Measurements from ENCODE around the gene CPSF6.

The CPSF6 gene

GRCh38 chr12:69278814-69279782 is 39.7 kb downstream of the CPSF6 start:
- Histone ChIP-seq H3K4me3 (ENCODE audit: low read length, poor library complexity, severe bottlenecking) (no peak overlapping the region), H3K9ac (ENCODE audit: low read depth, low read length, poor library complexity, severe bottlenecking) (no peak overlapping the region), H3F3A (ENCODE audit: low read depth) (no peaks in the 10 kb centered on the region), H4K20me1 (ENCODE audit: insufficient read depth, low read length, poor library complexity, severe bottlenecking) (peaks cover 4% of the 10 kb centered on the region), H3K27me3 (ENCODE audit: insufficient read depth, low read length, poor library complexity, severe bottlenecking) (no peaks in the 10 kb centered on the region), H3K79me2 (ENCODE audit: insufficient read depth, low read length) (no peaks in the 10 kb centered on the region), H3K4me2 (ENCODE audit: low read depth, low read length, poor library complexity, severe bottlenecking) (no peak overlapping the region), H3K4me1 (ENCODE audit: insufficient read depth, low read length, poor library complexity, severe bottlenecking) (peaks cover 9% of the 10 kb centered on the region), H3K36me3 (ENCODE audit: insufficient read depth, low read length) (no peaks in the 10 kb centered on the region), H3K9me2 (replicated peaks; ENCODE audit: low read depth, low read length) (no peaks in the 10 kb centered on the region), H2AFZ (ENCODE audit: low read length) (no peak overlapping the region), H3K9me3 (ENCODE audit: insufficient read depth, low read depth, low read length) (no peaks in the 10 kb centered on the region)
- TF ChIP-seq CTCF (conservative IDR thresholded peaks at IDR 0.05; ENCODE audit: low read length) = no peak
- TF ChIP-seq EZH2phosphoT487 (IDR thresholded peaks at IDR 0.05; ENCODE audit: borderline replicate concordance) = no peak

GRCh38 chr12:69284131-69284530 is 44.8 kb downstream of the CPSF6 start:
- Histone ChIP-seq H3K9me2 (replicated peaks; ENCODE audit: low read depth, low read length) (no peaks in the 10 kb centered on the region), H2AFZ (ENCODE audit: low read length) (no peak overlapping the region), H3K36me3 (ENCODE audit: insufficient read depth, low read length) (no peaks in the 10 kb centered on the region), H3K4me2 (ENCODE audit: low read depth, low read length, poor library complexity, severe bottlenecking) (no peak overlapping the region), H4K20me1 (ENCODE audit: insufficient read depth, low read length, poor library complexity, severe bottlenecking) (no peaks in the 10 kb centered on the region), H3K9me3 (ENCODE audit: insufficient read depth, low read depth, low read length) (no peaks in the 10 kb centered on the region), H3F3A (ENCODE audit: low read depth) (no peaks in the 10 kb centered on the region), H3K27me3 (ENCODE audit: insufficient read depth, low read length, poor library complexity, severe bottlenecking) (no peaks in the 10 kb centered on the region), H3K9ac (ENCODE audit: low read depth, low read length, poor library complexity, severe bottlenecking) (no peak overlapping the region), H3K4me1 (ENCODE audit: insufficient read depth, low read length, poor library complexity, severe bottlenecking) (no peaks in the 10 kb centered on the region), H3K79me2 (ENCODE audit: insufficient read depth, low read length) (no peaks in the 10 kb centered on the region), H3K4me3 (ENCODE audit: low read length, poor library complexity, severe bottlenecking) (no peak overlapping the region)
- no peak for TF ChIP-seq EZH2phosphoT487 (IDR thresholded peaks at IDR 0.05; ENCODE audit: borderline replicate concordance)
- TF ChIP-seq CTCF (conservative IDR thresholded peaks at IDR 0.05; ENCODE audit: low read length) = no peak

GRCh38 chr12:69287556-69287955 is 48.2 kb downstream of the CPSF6 start:
- Histone ChIP-seq H4K20me1 (ENCODE audit: insufficient read depth, low read length, poor library complexity, severe bottlenecking) (no peaks in the 10 kb centered on the region), H3K27me3 (ENCODE audit: insufficient read depth, low read length, poor library complexity, severe bottlenecking) (no peaks in the 10 kb centered on the region), H2AFZ (ENCODE audit: low read length) (no peak overlapping the region), H3K4me1 (ENCODE audit: insufficient read depth, low read length, poor library complexity, severe bottlenecking) (no peaks in the 10 kb centered on the region), H3K9ac (ENCODE audit: low read depth, low read length, poor library complexity, severe bottlenecking) (no peak overlapping the region), H3K4me3 (ENCODE audit: low read length, poor library complexity, severe bottlenecking) (no peak overlapping the region), H3K4me2 (ENCODE audit: low read depth, low read length, poor library complexity, severe bottlenecking) (no peak overlapping the region), H3K9me2 (replicated peaks; ENCODE audit: low read depth, low read length) (no peaks in the 10 kb centered on the region), H3K9me3 (ENCODE audit: insufficient read depth, low read depth, low read length) (no peaks in the 10 kb centered on the region), H3F3A (ENCODE audit: low read depth) (no peaks in the 10 kb centered on the region), H3K79me2 (ENCODE audit: insufficient read depth, low read length) (no peaks in the 10 kb centered on the region), H3K36me3 (ENCODE audit: insufficient read depth, low read length) (no peaks in the 10 kb centered on the region)
- TF ChIP-seq CTCF (conservative IDR thresholded peaks at IDR 0.05; ENCODE audit: low read length) = no peak
- no peak for TF ChIP-seq EZH2phosphoT487 (IDR thresholded peaks at IDR 0.05; ENCODE audit: borderline replicate concordance)

Measured in Loucy (cell line).